Ureter (tissue), 1 donor: ENCODE results near the gene MT1A. TPM values are rescaled to one million over a fixed set of nuclear protein-coding genes. Genes with fewer than 3 reads are reported as not detected.
A peak's percentile ranks its signal among the peaks of the same experiment; 100 is the strongest.

Experiments used
- DNase-seq: peaks from one replicate; pipeline ENCODE4 v3.0.0-alpha.2; 2020; ENCODE audit warnings: low spot score
- total RNA-seq: library from RNA; stranded (reverse); gene quantifications from one replicate; pipeline ENCODE4 v1.2.4, GENCODE V29; 2023
- donor health status: DM: yes; HTN: yes; CAD: no.

MT1A gene
- 22.3 TPM for total RNA-seq

- DNase-seq: peak; percentile 83
Observed at GRCh38 chr16:56637814-56638750, at the start of gene MT1A. MT1A (plus strand) TSS chr16:56638666; CDS start chr16:56638739, 73 bp downstream.

DNA sequence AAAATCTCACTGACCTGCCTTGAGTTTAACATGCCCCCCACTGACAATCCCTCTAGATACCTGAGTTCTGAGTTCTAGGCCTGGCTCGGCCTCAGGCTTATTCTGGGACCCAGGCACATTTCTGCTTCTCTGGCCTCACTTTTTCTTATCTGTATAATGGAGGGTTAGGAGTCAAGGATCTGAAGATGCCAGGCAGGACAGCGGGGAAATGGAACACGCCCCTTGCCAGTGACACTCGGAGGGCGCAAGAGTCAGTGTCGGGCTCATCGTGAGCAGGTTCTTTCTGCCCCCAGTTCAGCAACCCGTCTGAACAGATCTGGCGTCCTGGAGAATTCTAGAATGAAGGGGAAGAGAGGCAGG is 49.7 kb upstream of the MT1A start:
- DNase-seq: no peak

GRCh38 chr16:56589141-56590039 is 49.1 kb upstream of the MT1A start, which contains the start of gene MT3:
MT3 (plus strand) TSS chr16:56589528; CDS start chr16:56589591, 63 bp downstream.
- no peak for DNase-seq

DNA sequence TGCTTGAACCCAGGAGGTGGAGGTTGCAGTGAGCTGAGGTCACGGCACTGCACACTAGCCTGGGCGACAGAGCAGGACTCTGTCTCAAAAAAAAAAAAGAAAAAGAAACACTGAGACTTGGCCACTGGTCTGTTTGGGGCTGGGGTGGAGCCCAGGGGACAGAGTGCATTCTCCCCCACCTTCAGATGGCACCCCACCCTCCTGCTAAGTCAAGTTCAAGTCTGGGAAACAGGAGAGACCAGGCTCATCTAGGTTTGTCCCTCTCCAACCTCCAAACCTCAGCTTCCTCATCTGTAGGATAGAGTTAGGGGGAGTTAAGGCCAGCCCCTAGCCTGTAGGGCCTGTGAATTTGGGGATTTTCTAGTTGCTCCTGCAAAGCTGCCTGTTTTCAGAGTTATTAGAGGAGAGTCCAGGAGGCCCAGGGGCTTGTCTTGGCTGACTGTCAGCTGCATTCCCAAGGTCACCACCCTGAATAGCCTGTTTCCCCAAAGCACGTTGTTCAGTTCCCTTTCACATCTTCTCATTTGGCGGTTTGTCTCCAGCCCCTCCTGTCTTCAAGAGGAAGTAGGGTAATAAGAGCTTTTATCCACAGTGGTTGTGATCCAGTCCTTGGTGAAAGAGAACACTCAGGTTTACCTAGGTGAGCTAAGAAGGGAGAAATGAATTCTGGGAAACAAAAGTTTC is 46.9 kb upstream of the MT1A start:
- no peak for DNase-seq

DNA sequence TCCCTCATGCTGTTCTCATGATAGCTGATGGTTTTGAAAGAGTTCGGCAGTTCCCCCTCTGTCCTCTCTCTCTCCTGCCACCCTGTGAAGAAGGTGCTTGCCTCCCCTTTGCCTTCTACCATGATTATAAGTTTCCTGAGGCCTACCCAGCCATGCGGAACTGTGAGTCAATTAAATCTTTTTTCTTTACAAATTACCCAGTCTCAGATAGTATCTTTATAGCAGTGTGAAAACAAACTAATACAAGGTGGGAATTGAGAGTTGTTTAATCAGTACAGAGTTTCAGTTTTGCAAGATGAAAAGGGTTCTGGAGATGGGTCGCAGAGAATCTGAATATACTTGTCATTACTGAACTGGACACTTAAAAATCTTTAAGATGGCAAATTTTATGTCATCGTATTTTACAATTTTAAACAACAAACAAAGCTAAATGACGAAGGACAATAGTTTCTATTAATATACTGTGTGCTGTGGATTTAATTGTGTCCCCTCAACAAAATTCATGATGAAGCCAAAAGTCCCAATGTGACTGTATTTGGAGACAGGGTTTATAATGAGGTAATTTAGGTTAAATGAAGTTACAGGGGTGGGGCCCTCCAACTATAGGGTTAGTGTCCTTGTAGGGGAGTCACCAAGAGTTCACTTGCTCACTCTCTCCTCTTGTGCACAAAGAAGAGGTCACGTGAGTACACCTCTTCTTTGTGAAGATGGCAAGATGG is 44.7 kb upstream of the MT1A start:
- DNase-seq: no peak

GRCh38 chr16:56594292-56594619 is 44.2 kb upstream of the MT1A start:
- no peak for DNase-seq

DNA sequence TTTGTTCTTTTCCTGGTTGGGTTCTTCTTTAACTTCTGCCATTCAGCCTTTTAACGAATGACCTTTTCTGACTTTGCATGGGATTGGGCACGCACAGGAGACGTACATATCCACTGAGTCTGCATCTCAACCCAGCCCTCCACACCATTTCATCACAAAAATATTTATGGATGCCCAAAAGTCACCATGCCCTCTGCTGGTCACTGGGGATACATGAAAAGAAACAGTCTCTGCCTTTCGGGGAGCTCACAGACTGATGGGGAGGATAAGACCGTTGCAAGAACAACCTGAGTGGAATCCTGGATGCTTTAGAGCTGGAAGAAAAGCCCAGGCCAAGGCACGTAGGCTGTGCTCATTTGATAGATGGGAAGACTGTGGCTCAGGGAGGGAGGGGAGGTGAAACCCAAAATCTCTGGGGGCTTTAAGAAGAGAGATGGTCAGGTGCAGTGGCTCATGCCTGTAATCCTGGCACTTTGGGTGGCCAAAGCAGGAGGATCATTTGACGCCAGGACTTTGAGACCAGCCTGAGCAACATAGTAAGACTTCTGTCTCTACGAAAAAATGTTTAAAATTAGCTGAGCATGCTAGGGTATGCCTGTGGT is 38.0 kb upstream of the MT1A start:
- no peak for DNase-seq

- no peak for DNase-seq
Observed at GRCh38 chr16:56601325-56601724, 37.1 kb upstream of the MT1A start.

DNA sequence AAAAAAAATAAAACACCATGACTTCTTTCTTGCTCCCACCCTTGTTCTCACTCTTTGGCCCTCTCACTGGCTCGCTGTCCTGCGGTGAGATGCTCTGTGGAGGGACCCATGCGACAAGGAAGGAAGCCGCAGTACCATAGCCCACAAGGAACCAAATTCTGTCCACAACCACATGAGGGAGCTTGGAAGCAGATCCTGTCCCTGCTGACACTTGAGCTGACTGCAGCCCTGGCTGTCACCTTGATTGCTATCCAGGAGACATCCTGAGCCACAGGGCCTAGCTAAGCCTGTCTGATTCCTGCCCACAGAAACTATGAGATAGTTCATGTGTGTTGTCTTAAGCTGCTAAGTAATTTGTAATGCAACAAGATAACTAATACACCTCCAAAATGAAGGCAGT is 34.9 kb upstream of the MT1A start:
- no peak for DNase-seq

- no peak for DNase-seq
Observed at GRCh38 chr16:56604966-56605365, 33.5 kb upstream of the MT1A start.

DNA sequence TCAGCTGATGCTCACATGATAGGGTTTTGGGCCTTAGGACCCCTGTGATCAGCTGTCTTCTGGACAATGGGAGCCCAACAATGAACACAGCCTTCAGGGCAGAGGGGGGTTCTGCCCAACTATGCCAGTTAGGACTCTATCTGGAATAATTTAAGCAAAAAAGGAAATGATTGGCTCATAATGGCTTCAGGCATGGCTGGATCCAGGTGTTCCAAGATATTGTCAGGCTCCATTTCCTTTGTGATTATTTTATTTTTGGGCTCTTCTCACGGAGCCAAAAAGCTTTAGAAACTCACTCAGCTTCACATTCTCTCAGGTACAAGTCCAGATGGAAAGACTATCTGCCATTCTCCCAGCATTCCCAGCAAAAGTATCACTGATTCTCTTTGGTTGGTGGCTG is 33.0 kb upstream of the MT1A start:
- no peak for DNase-seq

DNA sequence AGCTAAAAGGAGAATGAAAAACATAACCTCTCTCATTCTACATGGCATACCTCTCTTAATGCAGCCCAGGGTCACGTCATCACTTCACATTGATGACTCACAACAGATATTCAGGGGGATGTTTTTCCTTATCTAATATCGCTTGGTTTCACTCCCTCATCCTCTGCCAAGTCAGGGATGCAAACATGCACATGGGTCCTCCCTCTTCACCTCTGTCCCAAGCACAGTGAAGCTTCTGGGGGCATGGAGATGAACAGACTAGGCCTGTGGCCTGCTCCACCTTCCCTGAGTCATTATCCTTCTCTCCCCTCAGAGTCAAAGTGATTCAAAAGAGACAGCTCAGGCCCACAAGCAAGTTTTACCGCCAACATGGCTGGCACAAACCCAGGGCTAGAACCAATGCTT is 32.4 kb upstream of the MT1A start:
- DNase-seq: no peak

- DNase-seq: no peak
Observed at GRCh38 chr16:56606476-56607108, 31.9 kb upstream of the MT1A start.

- DNase-seq: peak; percentile 81
Observed at GRCh38 chr16:56607109-56607618, 31.3 kb upstream of the MT1A start.

DNA sequence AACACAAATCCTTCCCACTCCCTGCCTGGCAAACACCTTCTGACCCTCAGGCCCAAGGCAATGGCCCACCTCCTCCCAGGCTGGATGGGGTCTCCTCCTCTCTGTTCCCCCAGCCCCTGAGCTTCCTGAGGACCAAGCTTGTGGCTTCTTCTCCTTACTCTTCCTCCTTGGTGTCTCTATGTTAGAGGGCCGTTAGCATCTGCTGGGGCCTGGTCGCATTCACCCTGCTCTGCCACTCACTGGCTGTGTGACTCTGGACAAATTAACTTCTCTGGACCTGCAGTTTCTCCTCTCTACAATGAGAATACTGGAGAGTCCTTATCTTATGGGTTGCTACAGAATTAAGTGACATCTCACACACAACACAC is 30.8 kb upstream of the MT1A start:
- DNase-seq: no peak

GRCh38 chr16:56608043-56608875 is 30.2 kb upstream of the MT1A start, which contains the start of gene MT2A:
MT2A (plus strand) TSS chr16:56608584; CDS start chr16:56608656, 72 bp downstream.
- peak; percentile 94 for DNase-seq

DNA sequence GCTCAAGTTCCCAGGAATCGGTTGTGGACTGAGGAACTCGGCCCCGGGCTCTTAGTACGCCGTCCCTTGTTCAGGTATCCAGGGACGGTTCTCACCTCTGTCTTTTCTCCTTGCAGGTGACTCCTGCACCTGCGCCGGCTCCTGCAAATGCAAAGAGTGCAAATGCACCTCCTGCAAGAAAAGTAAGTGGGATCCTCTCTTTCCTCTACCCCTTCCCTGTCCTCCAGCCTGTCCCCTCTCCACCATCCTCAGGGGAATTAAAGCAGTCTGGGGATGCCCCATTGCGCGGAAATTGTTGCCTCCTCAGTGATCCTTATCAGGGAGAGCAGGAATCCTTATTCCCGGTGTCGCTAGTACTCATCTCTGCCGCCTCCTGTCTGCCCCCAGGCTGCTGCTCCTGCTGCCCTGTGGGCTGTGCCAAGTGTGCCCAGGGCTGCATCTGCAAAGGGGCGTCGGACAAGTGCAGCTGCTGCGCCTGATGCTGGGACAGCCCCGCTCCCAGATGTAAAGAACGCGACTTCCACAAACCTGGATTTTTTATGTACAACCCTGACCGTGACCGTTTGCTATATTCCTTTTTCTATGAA is 29.5 kb upstream of the MT1A start:
- DNase-seq: no peak

GRCh38 chr16:56609463-56609921 is 29.0 kb upstream of the MT1A start:
- DNase-seq: peak; percentile 80
